DMS79 (cell line): ENCODE results near the gene IER5L.
"Not testable (repeated sequence)": the region's sequence is repeated elsewhere in the genome, so short reads cannot be mapped to it uniquely, and the experiment has no call there.

Experiments used
- DNase-seq: peaks from one replicate; lab custom pipeline; 2025; lab: John Stamatoyannopoulos, UW

IER5L gene

GRCh38 chr9:129138476-129139232, 39.4 kb downstream of the IER5L start:
- DNase-seq: no peak

- no peak for DNase-seq
Measured at GRCh38 chr9:129138144-129138462, 40.0 kb downstream of the IER5L start.

GRCh38 chr9:129137292-129138143, 40.5 kb downstream of the IER5L start:
- no peak for DNase-seq

- DNase-seq: no peak
Measured at GRCh38 chr9:129136446-129137035, 41.5 kb downstream of the IER5L start.

- DNase-seq: no peak
Measured at GRCh38 chr9:129135476-129135875, 42.6 kb downstream of the IER5L start.

GRCh38 chr9:129133082-129133481, 45.0 kb downstream of the IER5L start:
- no peak for DNase-seq

- DNase-seq: peak; percentile 2
Measured at GRCh38 chr9:129131300-129132145, 46.5 kb downstream of the IER5L start.

- DNase-seq: no peak
Measured at GRCh38 chr9:129130791-129131190, 47.3 kb downstream of the IER5L start.

GRCh38 chr9:129130271-129130670, 47.8 kb downstream of the IER5L start:
- not testable (repeated sequence) for DNase-seq

- no peak for DNase-seq
Measured at GRCh38 chr9:129128689-129129088, 49.4 kb downstream of the IER5L start.

GRCh38 chr9:129126749-129127618, 51.1 kb downstream of the IER5L start:
- no peak for DNase-seq
